ENCODE measurements around the gene NMNAT1.
"Not testable (repeated sequence)": the region's sequence is repeated elsewhere in the genome, so short reads cannot be mapped to it uniquely, and the experiment has no call there.

Gene NMNAT1

DNA sequence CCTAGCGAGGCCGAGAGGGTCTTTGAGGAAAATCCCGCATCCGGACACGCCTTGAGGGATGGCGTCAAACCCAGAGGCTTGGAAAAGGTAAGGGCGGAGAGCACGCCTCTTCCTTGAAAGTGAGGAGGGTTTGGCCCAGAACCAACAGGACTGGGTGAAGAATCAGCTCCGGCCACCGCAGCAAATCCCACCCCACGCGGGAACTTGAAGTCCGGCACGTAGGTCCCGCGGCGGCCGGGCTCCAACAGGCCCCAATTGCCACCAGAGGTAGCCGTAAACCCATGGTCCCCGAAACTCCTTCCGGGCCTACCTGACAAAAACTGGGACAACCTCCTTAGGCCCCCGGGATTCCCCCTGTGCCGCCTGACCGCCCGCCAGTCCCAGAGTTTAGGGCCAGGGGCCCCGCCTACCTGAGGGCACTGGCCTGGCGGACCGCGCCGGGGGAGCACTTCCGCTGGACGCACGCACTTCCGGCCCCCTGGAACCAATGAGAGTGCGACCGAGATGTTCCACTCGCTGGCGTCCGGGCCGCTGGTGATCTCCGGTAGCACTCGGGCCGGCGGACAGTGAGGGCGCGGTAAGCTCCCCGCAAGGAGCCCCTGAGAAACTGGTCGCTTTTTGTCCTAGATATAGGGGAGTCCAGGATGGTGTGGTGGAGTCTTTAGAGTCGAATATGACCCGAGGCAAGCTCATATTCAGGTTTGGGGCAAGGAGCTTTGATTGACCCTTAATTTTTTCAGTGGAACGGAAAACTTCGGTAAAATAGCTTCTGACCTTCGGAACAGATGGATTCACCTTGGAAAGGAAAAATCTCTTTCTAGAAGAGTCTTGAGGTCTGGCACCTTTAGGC, at the start of gene NMNAT1, which contains the start of gene LZIC:
NMNAT1 (plus strand) TSS at position 537 of the 850 bp plus-strand sequence. CDS start 28,599 bp downstream, outside the sequence.
LZIC (minus strand) TSS at position 453 of the 850 bp plus-strand sequence. CDS start 6,772 bp downstream, outside the sequence.
- peak; percentile 80 for DNase-seq (ENCODE audit: low read depth)

DNA sequence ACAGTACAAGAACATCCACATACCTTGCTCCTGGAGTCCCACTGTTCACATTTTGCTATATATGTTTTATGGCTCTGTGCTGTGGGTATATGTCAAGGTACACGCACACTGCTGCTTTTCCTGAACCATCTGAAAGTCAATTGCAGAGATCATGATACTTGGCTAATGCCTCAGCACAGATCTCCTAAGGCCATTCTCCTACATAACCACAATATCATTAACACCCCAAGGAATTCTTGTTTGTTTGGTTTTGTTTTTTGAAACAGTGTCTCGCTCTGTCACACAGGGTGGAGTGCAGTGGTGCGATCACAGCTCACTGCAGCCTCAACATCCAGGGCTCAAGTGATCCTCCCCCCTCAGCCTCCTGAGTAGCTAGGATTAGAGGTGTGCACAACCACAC, 49.2 kb upstream of the NMNAT1 start:
- DNase-seq (ENCODE audit: low read depth) = no peak

DNA sequence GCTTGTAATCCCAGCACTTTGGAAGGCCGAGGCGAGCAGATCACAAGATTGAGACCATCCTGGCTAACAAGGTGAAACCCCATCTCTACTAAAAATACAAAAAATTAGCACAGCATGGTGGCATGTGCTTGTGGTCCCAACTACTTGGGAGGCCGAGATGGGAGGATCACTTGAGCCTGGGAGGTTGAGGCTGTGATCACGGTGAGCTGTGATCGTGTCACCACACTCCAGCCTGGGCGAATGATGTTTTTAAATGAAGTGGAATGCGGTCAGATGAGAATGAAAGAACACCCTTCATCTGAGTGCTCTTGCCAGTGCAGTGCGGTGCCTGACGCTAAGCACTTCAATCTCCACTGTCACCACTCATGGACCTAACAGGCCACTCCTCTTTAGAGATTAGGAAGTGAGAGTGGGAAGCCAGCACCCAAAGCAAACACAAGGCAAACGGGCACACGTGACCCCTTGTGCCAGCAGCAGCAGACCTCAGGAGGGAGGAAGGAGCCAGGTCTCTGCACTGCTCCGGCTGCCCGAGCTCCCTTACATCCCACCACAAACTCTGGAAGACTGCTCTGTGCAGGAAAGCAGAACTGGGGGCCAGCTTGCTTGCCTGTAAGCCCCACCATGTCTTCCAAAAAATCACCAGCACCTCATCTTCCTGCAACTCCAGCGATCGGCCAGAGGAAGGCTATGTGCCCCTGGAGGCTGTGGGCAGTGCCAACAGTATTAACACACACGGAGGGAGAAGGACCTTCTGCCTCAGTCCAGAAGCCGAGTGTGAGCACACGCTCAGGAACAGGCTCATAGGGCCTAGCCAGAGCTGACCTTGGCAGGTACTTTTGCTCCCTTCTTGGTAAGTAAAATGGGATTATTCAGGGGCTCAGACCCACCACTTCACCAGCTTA, 42.9 kb upstream of the NMNAT1 start:
- no peak for DNase-seq (ENCODE audit: low read depth)

- DNase-seq (ENCODE audit: low read depth) = no peak
Observed at GRCh38 chr1:9901148-9902059, 41.9 kb upstream of the NMNAT1 start.

GRCh38 chr1:9902060-9902452, 41.2 kb upstream of the NMNAT1 start:
- no peak for DNase-seq (ENCODE audit: low read depth)

DNA sequence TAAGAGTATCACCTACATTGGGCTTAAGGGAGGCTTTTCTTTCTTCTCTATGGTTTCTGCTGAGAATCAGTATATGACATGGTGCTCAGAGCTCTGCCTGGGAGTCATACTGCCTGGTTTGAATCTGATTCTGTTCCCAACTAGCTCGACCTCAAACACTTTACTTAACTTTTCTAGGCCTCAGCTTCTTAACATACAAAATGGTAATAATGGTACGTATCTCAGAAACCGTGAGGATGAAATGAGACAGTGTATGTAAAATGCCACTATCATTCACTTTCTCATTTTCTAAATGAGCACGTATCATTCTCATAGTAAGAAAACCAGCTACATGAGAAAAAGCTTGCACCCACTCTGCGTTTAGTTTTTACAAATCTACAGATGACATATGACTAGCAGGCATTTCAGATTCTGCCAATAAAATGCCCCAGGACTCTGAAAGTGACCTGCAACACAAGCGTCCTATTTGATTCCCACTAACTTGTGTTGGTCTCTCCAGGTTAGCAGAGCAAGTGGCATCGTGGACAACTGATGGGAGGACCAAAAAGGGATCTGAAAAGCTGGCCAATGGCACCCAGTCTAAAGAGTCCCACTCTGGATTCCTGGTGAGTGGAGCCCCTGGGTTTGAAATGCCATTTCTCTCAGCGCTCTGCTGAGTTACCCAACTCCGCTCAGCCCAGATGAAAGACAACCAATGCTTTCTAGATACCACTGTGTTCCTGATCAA, 39.3 kb upstream of the NMNAT1 start:
- no peak for DNase-seq (ENCODE audit: low read depth)

DNA sequence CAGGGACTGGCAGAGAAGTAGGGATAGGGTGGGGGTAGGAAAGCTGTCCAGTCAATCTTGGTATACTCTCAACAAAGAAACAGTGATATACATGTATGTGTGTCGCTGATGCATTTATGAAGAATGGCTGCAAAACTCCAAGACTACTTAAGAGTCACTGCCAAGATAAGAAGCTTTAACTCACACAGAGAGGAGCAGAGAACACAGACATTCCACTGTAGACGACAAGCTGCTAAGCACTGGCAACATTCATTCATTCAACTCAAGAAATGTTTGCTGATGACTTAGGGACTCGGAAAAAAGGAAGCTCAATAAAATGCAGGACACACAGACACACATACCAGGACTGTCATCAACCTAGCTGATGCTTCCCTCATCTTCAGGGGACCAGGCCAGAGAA, 38.7 kb upstream of the NMNAT1 start:
- no peak for DNase-seq (ENCODE audit: low read depth)

DNA sequence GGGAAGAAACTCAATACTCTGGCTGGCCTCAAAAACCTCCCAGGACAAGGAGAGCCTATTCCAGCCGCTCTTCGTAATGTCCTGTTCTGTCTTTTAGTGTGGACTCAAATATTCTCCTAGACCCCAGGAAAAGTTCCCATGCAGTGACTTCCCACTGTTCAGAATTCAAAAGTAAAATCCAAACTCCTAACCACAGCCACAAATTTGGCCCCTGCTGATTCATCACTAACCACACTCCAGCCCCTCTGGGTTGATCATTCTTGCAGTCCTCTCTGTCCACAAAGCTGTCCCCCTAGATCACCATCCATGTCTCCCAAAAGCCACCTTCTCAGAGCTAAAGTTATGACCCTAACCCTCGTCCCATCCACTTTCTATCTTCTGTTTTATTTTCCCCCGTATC, 38.3 kb upstream of the NMNAT1 start:
- no peak for DNase-seq (ENCODE audit: low read depth)

GRCh38 chr1:9906466-9906865, 36.8 kb upstream of the NMNAT1 start:
- DNase-seq (ENCODE audit: low read depth) = no peak

DNA sequence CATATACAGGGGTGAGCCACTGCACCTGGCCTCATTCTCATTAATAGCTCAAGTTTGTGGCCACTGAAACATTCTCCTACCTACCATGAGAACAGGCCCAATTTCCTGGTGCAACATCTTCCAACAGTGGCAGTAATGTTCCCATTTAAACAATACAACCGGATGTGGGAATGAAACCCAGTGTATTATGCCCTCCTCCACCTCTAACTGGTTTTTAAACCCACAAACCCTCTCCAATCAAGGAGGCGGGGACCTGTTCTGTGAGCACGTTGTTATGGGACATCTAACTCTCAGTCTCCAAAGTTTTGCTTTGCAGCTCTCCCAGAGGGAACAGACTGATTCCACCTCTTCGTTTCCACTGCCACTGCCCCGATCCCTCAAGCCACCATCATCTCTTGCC, 35.8 kb upstream of the NMNAT1 start:
- no peak for DNase-seq (ENCODE audit: low read depth)

GRCh38 chr1:9908871-9909233, 34.4 kb upstream of the NMNAT1 start:
- DNase-seq (ENCODE audit: low read depth) = no peak

DNA sequence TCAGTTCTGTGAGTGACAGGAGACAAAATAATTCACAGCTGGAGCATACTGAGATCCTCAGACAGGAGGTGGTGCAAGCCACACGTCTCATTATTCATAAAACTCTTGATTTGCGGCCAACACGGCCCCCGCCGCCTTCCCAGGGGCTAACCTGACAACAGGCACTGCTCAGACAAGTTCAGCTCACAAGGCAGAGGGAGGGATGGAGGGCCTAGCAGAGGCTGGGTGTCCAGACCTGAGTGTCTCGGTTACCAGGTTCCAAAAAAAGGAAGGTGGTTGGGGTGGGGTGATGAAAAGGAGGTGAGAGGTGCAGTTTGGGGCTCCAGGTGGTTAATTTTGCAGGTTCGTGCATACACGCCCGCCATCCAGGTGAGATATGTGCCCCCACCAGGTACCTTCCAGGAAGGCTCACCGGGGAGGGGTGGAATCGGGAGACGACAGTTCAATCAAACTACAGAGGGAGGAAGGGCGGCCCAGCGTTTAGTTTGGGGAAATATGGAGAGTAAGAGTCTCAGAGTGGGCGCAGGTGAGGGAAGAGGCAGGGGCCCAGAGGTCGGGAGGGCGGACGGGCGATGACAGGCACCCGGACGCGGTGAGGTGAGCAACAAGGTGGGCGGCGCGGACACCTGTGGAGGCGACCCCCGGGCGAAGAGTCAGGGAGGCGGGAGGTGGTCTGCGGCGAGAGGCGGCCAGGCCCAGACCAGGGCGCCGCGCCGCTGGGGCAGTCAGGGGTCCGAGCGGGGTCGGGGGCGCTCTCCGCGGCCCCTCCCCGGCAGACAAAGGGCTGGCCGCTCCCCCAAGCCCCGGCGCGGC, 33.8 kb upstream of the NMNAT1 start:
- peak; percentile 2 for DNase-seq (ENCODE audit: low read depth)

- no peak for DNase-seq (ENCODE audit: low read depth)
Observed at GRCh38 chr1:9910076-9910422, 33.2 kb upstream of the NMNAT1 start, which contains the start of gene CTNNBIP1. CTNNBIP1 (minus strand) TSS chr1:9910269; CDS start chr1:9872064, 38,205 bp downstream.

DNA sequence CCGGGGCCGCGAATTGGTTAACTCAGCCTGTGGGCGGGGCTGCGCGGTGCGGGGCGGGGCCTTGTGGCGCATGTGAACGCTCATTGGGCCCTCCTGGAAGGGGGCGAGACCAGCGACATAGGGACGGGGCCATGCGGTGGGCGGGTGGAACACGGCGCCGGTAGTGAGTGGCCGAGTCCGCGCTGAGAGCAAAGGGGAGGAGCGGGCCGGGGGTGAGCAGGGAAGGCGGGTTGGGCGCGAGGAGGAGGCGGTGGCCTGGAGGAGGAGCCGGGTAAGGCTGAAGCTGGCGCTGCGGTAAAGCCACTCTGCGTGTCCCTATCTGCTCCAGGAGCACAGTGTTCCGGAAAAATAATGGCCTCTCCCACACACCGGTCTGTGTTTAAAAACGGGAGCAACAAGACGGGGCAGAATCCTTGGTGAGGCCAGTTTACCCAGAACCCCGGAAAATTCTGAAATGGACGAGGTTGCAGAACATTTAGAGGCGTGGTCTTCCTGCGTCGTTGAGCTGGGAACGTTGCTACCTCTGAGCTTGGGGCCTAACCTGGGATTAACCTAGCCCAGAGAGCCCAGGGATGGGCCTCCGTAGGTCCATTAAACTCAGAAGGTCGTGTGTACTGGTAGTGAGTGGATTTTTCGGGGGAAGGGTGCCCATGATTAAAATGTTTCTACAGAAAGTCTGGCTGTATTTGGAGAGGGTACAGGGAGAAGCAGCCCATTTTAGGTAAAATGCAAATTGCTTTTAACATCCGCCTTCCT, 32.7 kb upstream of the NMNAT1 start:
- peak; percentile 100 for DNase-seq (ENCODE audit: low read depth)

DNA sequence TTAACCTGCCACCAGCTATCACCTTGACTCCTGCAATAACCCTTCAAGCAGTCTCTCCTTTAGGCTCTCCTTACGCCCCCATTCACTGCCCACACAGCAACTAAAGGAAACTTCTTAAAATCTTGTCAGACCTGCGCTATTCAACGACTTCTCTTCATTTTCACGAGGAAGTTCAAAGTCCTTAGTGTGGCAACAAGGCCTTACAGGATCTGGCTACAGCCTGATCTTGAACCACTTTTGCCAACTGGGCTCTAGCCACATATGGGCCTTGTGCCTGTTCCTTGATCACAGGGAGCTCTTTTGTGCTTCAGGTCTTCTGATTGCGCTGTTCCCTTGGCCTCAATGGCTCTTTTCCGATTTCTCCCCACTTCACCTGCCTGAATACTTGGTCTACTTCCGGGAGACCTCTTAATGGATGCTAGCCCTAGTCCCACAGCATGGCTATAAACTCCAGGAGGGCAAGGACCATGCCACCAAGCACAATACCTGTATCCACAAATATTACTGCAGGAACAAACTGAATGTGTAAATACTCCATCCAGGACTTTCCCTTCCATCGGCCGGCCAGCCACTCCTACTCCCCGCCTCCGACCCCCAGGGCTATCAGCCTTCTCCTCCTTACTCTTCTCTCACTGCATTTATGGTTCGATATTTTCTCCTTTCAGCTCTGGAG, 30.9 kb upstream of the NMNAT1 start:
- no peak for DNase-seq (ENCODE audit: low read depth)

DNA sequence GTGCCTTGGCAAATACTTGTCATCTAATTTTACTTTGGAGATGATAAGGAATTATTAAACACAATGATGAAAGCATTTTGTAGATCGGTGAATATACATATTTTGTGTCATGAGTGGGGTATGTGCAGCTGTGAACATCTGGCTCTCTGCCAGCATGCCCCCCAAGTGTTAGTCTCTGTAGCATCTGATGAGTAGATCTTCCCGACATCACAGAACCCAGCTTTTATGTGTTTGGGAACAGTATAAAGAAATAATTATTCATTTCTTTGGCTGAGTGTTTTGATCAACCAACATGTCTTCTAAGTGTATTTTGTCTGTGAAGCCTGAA, 28.7 kb upstream of the NMNAT1 start:
- no peak for DNase-seq (ENCODE audit: low read depth)

DNA sequence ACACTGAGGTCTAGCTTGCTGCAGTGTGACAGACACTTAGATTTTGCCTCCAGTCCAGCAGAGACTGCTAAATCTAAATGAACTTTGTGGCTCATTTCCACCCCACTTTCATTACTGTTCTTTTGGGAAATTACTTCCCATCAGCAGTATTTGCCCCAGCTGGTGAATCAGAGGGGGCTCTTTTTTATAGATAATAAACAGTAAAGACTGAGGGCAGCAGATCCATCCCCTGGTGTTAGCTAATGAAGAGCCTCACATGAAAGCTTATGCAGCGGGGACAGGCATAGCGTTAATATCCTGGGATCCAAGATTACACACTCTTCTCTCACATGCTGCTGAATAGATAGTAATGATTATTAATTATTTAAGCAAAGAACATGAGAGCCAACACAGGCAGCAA, 26.8 kb upstream of the NMNAT1 start:
- no peak for DNase-seq (ENCODE audit: low read depth)

GRCh38 chr1:9917495-9917894, 25.8 kb upstream of the NMNAT1 start:
- not testable (repeated sequence) for DNase-seq (ENCODE audit: low read depth)

DNA sequence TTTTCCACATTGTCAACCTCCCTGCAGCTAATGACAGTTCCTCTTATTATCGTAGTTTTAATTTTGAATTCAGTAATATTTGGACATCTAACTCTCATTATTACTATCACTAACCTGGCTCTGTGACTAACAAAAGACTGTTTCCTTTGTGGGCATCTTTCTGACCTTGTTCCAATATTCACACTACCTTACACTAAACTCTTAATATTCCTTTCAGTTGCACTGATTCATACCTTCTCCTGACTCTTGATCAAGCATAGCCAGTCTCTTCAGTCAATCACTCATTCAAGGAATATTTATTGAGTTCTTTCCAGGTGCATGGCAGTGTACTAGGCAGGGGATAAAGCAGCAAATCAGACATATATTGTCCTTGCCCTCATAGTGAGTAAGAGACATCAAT, 25.4 kb upstream of the NMNAT1 start:
- DNase-seq (ENCODE audit: low read depth) = no peak
